ENCODE data around the gene GBE1.

Gene GBE1

GRCh38 chr3:81521855-81522254 is 239.6 kb downstream of the GBE1 start:
- Histone ChIP-seq H3K9me3 (ENCODE audit: insufficient read depth, low read length) (no peaks in the 10 kb centered on the region), H4K20me1 (ENCODE audit: low read depth, low read length) (no peaks in the 10 kb centered on the region), H3F3A (ENCODE audit: insufficient read depth) (no peaks in the 10 kb centered on the region), H3K27ac (ENCODE audit: low read depth, low read length) (no peak overlapping the region), H2AFZ (ENCODE audit: low read depth, low read length, severe bottlenecking) (no peak overlapping the region), H3K79me2 (ENCODE audit: insufficient read depth, low read length) (no peaks in the 10 kb centered on the region), H3K4me3 (ENCODE audit: insufficient read depth, low read length, poor library complexity, severe bottlenecking) (no peak overlapping the region), H3K4me2 (ENCODE audit: low read depth, low read length, poor library complexity, severe bottlenecking) (no peak overlapping the region), H3K36me3 (ENCODE audit: low read length) (no peaks in the 10 kb centered on the region), H3K9ac (ENCODE audit: low read length) (no peak overlapping the region), H3K27me3 (ENCODE audit: low read length) (no peaks in the 10 kb centered on the region), H3K9me2 (replicated peaks; ENCODE audit: insufficient read depth, low read length) (no peaks in the 10 kb centered on the region)
- no peak for TF ChIP-seq EZH2phosphoT487 (conservative IDR thresholded peaks at IDR 0.05; ENCODE audit: low read length)
- TF ChIP-seq, protein P1, sequence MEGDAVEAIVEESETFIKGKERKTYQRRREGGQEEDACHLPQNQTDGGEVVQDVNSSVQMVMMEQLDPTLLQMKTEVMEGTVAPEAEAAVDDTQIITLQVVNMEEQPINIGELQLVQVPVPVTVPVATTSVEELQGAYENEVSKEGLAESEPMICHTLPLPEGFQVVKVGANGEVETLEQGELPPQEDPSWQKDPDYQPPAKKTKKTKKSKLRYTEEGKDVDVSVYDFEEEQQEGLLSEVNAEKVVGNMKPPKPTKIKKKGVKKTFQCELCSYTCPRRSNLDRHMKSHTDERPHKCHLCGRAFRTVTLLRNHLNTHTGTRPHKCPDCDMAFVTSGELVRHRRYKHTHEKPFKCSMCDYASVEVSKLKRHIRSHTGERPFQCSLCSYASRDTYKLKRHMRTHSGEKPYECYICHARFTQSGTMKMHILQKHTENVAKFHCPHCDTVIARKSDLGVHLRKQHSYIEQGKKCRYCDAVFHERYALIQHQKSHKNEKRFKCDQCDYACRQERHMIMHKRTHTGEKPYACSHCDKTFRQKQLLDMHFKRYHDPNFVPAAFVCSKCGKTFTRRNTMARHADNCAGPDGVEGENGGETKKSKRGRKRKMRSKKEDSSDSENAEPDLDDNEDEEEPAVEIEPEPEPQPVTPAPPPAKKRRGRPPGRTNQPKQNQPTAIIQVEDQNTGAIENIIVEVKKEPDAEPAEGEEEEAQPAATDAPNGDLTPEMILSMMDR (IDR thresholded peaks at IDR 0.05; ENCODE audit: insufficient read depth, low read length, poor library complexity, severe bottlenecking) = no peak

DNA sequence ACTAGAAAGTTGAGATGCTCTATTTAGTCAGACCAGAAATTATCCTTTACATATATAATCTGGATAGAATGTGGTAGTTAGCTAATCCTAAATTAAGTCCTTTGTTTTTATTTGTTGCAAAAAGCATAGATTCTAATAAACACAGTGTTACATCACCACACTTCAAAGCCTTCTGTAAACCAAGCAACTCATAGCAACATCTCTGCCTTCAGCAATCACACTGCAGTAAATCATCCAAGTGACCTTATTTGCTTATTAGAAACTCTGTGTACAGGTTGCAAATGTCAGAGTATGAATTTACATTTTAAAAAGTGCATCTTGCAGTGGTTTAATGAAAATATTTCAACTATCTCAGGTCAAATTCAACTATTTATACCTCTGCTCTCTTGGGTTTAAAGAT is 242.5 kb downstream of the GBE1 start:
- Histone ChIP-seq H3K27me3 (ENCODE audit: low read length) (no peaks in the 10 kb centered on the region), H3K36me3 (ENCODE audit: low read length) (no peaks in the 10 kb centered on the region)

DNA sequence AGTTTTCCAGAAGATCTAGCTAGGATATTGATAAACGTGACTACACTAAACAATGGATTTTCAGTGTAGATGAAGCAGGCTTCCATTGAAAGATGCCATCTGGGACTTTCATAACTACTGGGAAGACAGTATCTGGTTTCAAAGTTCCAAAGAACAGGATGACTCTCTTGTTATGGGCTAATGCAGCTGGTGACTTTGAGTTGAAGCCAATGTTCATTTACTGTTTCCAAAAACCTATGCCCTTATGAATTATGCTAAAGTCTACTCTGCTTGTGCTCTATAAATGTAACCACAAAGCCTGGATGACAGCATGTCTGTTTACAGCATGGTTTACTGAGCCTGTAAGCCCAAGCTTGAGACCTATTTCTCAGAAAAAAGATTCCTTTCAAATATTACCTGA is 245.4 kb downstream of the GBE1 start:
- no peak overlapping the region for H3K27ac ChIP-seq (ENCODE audit: low read depth, low read length)
- no peaks in the 10 kb centered on the region for H3K36me3 ChIP-seq (ENCODE audit: low read length)
- no peak overlapping the region for H2AFZ ChIP-seq (ENCODE audit: low read depth, low read length, severe bottlenecking)
- no peak overlapping the region for H3K9ac ChIP-seq (ENCODE audit: low read length)
- H3K4me3 ChIP-seq (ENCODE audit: insufficient read depth, low read length, poor library complexity, severe bottlenecking) = no peak overlapping the region
- H3K27me3 ChIP-seq (ENCODE audit: low read length) = no peaks in the 10 kb centered on the region
- H4K20me1 ChIP-seq (ENCODE audit: low read depth, low read length) = no peaks in the 10 kb centered on the region
- no peaks in the 10 kb centered on the region for H3K9me3 ChIP-seq (ENCODE audit: insufficient read depth, low read length)
- no peaks in the 10 kb centered on the region for H3K79me2 ChIP-seq (ENCODE audit: insufficient read depth, low read length)
- H3K4me2 ChIP-seq (ENCODE audit: low read depth, low read length, poor library complexity, severe bottlenecking) = no peak overlapping the region
- no peaks in the 10 kb centered on the region for H3K9me2 ChIP-seq (replicated peaks; ENCODE audit: insufficient read depth, low read length)
- H3F3A ChIP-seq (ENCODE audit: insufficient read depth) = no peaks in the 10 kb centered on the region
- TF ChIP-seq EZH2phosphoT487 (conservative IDR thresholded peaks at IDR 0.05; ENCODE audit: low read length) = no peak
- TF ChIP-seq, protein P1 (IDR thresholded peaks at IDR 0.05; ENCODE audit: insufficient read depth, low read length, poor library complexity, severe bottlenecking) = no peak

More for the DNA sequence above, 242.5 kb downstream of the GBE1 start:
- Histone ChIP-seq H3F3A (ENCODE audit: insufficient read depth) (no peaks in the 10 kb centered on the region), H2AFZ (ENCODE audit: low read depth, low read length, severe bottlenecking) (no peak overlapping the region), H3K4me2 (ENCODE audit: low read depth, low read length, poor library complexity, severe bottlenecking) (no peak overlapping the region), H3K9ac (ENCODE audit: low read length) (no peak overlapping the region), H3K79me2 (ENCODE audit: insufficient read depth, low read length) (no peaks in the 10 kb centered on the region), H4K20me1 (ENCODE audit: low read depth, low read length) (no peaks in the 10 kb centered on the region), H3K9me2 (replicated peaks; ENCODE audit: insufficient read depth, low read length) (no peaks in the 10 kb centered on the region), H3K27ac (ENCODE audit: low read depth, low read length) (no peak overlapping the region), H3K9me3 (ENCODE audit: insufficient read depth, low read length) (no peaks in the 10 kb centered on the region), H3K4me3 (ENCODE audit: insufficient read depth, low read length, poor library complexity, severe bottlenecking) (no peak overlapping the region)
- TF ChIP-seq, protein P1 (IDR thresholded peaks at IDR 0.05; ENCODE audit: insufficient read depth, low read length, poor library complexity, severe bottlenecking) = no peak
- TF ChIP-seq EZH2phosphoT487 (conservative IDR thresholded peaks at IDR 0.05; ENCODE audit: low read length) = no peak

All from SU-DHL-6 (cell line).